ENCODE measurements around the gene FOXP4.
A peak's percentile ranks its signal among the peaks of the same experiment; 100 is the strongest.
"Not testable (repeated sequence)": the region's sequence is repeated elsewhere in the genome, so short reads cannot be mapped to it uniquely, and the experiment has no call there.

The FOXP4 gene

DNA sequence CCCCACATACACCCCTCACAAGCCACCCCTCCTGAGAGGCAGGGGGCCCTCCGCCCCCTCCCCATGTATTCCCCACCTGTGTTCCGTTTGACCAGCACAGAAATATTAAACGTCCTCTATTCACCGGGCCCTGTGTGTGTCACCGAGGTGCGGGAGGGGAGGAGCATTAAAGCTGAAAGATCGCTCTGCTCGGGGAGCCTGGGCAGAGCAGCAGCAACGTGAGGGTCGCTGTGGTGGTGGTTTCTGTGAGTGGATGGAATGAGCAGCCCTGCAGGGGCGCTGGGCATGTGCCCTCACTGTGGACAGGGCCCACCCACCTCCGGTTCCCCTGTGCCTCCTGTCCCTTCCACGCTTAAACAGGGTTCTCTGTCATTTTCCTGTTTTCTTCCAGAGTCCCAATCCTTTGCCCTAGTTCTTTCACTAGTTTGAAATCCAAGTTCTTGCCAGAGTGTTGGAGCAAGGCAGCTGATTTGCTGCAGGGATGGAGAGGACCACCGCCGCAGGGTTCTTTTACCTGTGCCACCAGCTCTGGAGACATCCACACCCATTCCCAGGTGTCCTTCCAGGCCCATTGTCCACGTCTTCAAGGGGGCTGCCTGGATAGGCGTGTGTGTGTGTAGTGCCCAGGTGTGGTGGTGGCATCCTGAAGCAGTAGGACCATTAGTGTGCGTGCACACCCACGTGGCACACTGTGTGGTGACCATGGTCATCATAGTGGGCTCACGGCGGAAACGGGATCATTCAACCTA, 54.5 kb downstream of the FOXP4 start:
- DNase-seq (ENCODE audit: low spot score in 2 of 2) (no peak), ATAC-seq (no peak)
- peaks cover 10% of the 10 kb centered on the region for H3K4me1 Mint-ChIP-seq
- H3K9me3 Mint-ChIP-seq, result no peaks in the 10 kb centered on the region
- peaks cover 12% of the 10 kb centered on the region for H3K36me3 Mint-ChIP-seq
- H3K27ac Mint-ChIP-seq, result peak overlapping the region; percentile 37
- H3K4me3 Mint-ChIP-seq, result no peak overlapping the region

GRCh38 chr6:41601248-41601549, 55.0 kb downstream of the FOXP4 start:
- Mint-ChIP-seq H3K9me3 (no peaks in the 10 kb centered on the region), H3K4me1 (peaks cover 10% of the 10 kb centered on the region), H3K36me3 (peaks cover 12% of the 10 kb centered on the region), H3K4me3 (no peak overlapping the region), H3K27ac (peak overlapping the region; percentile 37)
- no peak for ATAC-seq
- no peak for DNase-seq (ENCODE audit: low spot score in 2 of 2)

DNA sequence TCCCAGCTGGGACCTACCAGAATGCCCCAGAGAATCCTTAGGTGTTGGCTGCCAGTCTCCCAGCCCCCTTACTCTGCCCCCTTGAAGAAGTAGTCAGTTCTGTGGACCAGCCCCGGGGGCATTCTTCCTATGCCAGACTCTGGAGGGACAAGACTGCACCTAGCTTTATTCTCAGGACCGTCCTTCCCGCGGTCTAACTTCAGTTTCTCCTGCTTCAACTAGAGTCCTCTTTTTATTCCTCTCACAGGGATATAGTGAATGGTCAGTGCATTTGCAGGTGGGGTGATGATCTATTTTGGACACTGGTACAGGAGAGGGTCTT, 56.2 kb downstream of the FOXP4 start:
- peak overlapping the region; percentile 34 for H3K27ac Mint-ChIP-seq
- DNase-seq (ENCODE audit: low spot score in 2 of 2), result no peak
- H3K4me3 Mint-ChIP-seq, result no peak overlapping the region
- peaks cover 12% of the 10 kb centered on the region for H3K36me3 Mint-ChIP-seq
- no peaks in the 10 kb centered on the region for H3K9me3 Mint-ChIP-seq
- no peak for ATAC-seq
- peaks cover 10% of the 10 kb centered on the region for H3K4me1 Mint-ChIP-seq

- H3K27ac Mint-ChIP-seq, result peak overlapping the region; percentile 34
- H3K4me1 Mint-ChIP-seq, result peaks cover 10% of the 10 kb centered on the region
- DNase-seq (ENCODE audit: low spot score in 2 of 2), result peak; percentile 61 to 85
- peaks cover 12% of the 10 kb centered on the region for H3K36me3 Mint-ChIP-seq
- H3K9me3 Mint-ChIP-seq, result no peaks in the 10 kb centered on the region
- H3K4me3 Mint-ChIP-seq, result no peak overlapping the region
- peak; percentile 83 for ATAC-seq
Measured at GRCh38 chr6:41602864-41603608, 56.9 kb downstream of the FOXP4 start.

GRCh38 chr6:41604006-41604405, 57.8 kb downstream of the FOXP4 start:
- ATAC-seq, result no peak
- Mint-ChIP-seq H3K4me1 (peaks cover 13% of the 10 kb centered on the region), H3K27ac (no peak overlapping the region), H3K36me3 (peaks cover 12% of the 10 kb centered on the region), H3K9me3 (no peaks in the 10 kb centered on the region), H3K4me3 (no peak overlapping the region)
- no peak for DNase-seq (ENCODE audit: low spot score in 2 of 2)

DNA sequence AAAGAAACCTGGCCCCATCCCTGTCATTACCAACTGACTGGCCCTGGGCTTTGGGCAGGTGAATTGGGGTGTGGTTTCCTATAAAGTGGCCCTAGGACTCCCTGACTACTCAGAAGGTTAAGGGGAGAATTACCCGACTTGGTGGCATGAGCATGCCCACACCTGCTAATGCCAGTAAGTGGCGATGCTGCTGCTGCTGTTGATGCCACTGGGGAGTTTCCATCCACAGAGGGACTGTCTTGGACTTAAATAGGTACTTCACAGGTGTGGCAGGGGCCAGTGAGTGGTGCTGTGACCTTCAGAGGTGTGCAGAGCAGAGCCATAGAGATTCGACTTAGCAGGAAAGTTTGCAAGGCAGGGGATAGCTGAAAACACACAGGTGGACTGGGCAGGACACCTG, 59.5 kb downstream of the FOXP4 start:
- H3K36me3 Mint-ChIP-seq, result peaks cover 8% of the 10 kb centered on the region
- H3K4me1 Mint-ChIP-seq, result peaks cover 15% of the 10 kb centered on the region
- DNase-seq (ENCODE audit: low spot score in 2 of 2) (no peak), ATAC-seq (no peak)
- H3K27ac Mint-ChIP-seq, result no peak overlapping the region
- H3K9me3 Mint-ChIP-seq, result no peaks in the 10 kb centered on the region
- H3K4me3 Mint-ChIP-seq, result no peak overlapping the region

GRCh38 chr6:41607036-41607435, 60.9 kb downstream of the FOXP4 start:
- peaks cover 15% of the 10 kb centered on the region for H3K4me1 Mint-ChIP-seq
- peaks cover 7% of the 10 kb centered on the region for H3K36me3 Mint-ChIP-seq
- no peak for DNase-seq (ENCODE audit: low spot score in 2 of 2)
- no peak overlapping the region for H3K4me3 Mint-ChIP-seq
- ATAC-seq, result no peak
- H3K27ac Mint-ChIP-seq, result no peak overlapping the region
- no peaks in the 10 kb centered on the region for H3K9me3 Mint-ChIP-seq

DNA sequence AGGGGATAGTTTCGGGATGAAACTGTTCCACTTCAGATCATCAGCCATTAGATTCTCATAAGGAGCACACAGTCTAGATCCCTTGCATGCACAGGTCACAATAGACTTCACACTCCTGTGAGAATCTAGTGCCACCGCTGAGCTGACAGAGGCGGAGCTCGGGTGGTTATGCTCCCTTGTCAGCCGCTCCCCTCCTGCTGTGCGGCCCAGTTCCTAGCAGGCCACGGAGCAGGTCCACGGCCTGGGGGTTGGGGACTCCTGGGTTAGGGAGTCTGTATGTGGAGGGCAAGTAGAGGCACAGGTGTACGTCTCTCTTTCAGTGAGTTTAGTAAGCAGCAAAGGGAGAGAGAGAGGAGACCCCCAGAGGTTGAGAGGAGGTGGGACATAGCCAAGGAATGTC, 61.6 kb downstream of the FOXP4 start:
- Mint-ChIP-seq H3K27ac (no peak overlapping the region), H3K4me3 (no peak overlapping the region), H3K36me3 (peaks cover 7% of the 10 kb centered on the region), H3K4me1 (peaks cover 10% of the 10 kb centered on the region), H3K9me3 (no peaks in the 10 kb centered on the region)
- DNase-seq (ENCODE audit: low spot score in 2 of 2) (no peak), ATAC-seq (no peak)

- ATAC-seq (no peak), DNase-seq (ENCODE audit: low spot score in 2 of 2) (no peak)
- H3K27ac Mint-ChIP-seq, result peak overlapping the region; percentile 18
- H3K4me1 Mint-ChIP-seq, result peaks cover 5% of the 10 kb centered on the region
- no peaks in the 10 kb centered on the region for H3K9me3 Mint-ChIP-seq
- H3K36me3 Mint-ChIP-seq, result peaks cover 7% of the 10 kb centered on the region
- H3K4me3 Mint-ChIP-seq, result no peak overlapping the region
Measured at GRCh38 chr6:41608443-41609151, 62.4 kb downstream of the FOXP4 start.

GRCh38 chr6:41614715-41615114, 68.5 kb downstream of the FOXP4 start:
- ATAC-seq (no peak), DNase-seq (ENCODE audit: low spot score in 2 of 2) (no peak)
- H3K4me3 Mint-ChIP-seq, result no peak overlapping the region
- H3K9me3 Mint-ChIP-seq, result no peaks in the 10 kb centered on the region
- H3K4me1 Mint-ChIP-seq, result no peaks in the 10 kb centered on the region
- no peaks in the 10 kb centered on the region for H3K36me3 Mint-ChIP-seq
- H3K27ac Mint-ChIP-seq, result no peak overlapping the region

- H3K4me3 Mint-ChIP-seq, result no peak overlapping the region
- no peak overlapping the region for H3K27ac Mint-ChIP-seq
- ATAC-seq (no peak), DNase-seq (ENCODE audit: low spot score in 2 of 2) (no peak)
- H3K9me3 Mint-ChIP-seq, result no peaks in the 10 kb centered on the region
- no peaks in the 10 kb centered on the region for H3K4me1 Mint-ChIP-seq
- no peaks in the 10 kb centered on the region for H3K36me3 Mint-ChIP-seq
Measured at GRCh38 chr6:41615311-41615710, 69.1 kb downstream of the FOXP4 start.

- Mint-ChIP-seq H3K4me3 (no peak overlapping the region), H3K4me1 (no peaks in the 10 kb centered on the region), H3K36me3 (no peaks in the 10 kb centered on the region), H3K27ac (no peak overlapping the region), H3K9me3 (peaks cover 6% of the 10 kb centered on the region)
- DNase-seq (ENCODE audit: low spot score in 2 of 2), result no peak
- ATAC-seq, result no peak
Measured at GRCh38 chr6:41618598-41618997, 72.4 kb downstream of the FOXP4 start.

GRCh38 chr6:41619193-41619592, 73.0 kb downstream of the FOXP4 start:
- not testable (repeated sequence) for H3K36me3 Mint-ChIP-seq; H3K9me3 Mint-ChIP-seq; H3K4me3 Mint-ChIP-seq; H3K27ac Mint-ChIP-seq; ATAC-seq; H3K4me1 Mint-ChIP-seq; DNase-seq (ENCODE audit: low spot score in 2 of 2)

DNA sequence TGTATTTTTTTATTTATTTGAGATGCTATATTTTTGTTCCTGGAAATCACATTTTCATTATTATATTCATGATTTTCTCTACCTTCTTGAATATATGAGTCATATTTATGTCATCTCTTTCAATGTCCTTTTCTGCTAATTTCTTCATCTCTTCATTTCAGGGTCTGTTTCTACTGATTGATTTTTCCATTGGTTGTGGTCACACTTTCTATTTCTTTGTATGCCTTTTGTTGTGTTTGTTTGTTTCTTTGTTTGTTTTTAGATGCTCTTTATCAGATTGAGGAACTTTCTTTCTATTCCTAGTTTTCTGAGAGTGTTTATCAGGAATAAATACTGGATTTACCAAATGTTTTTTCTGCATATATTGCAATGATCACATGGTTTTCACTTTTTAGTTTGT, 75.2 kb downstream of the FOXP4 start:
- H3K9me3 Mint-ChIP-seq, result peaks cover 6% of the 10 kb centered on the region
- DNase-seq (ENCODE audit: low spot score in 2 of 2) (no peak), ATAC-seq (no peak)
- H3K4me1 Mint-ChIP-seq, result peaks cover 12% of the 10 kb centered on the region
- no peak overlapping the region for H3K4me3 Mint-ChIP-seq
- H3K27ac Mint-ChIP-seq, result no peak overlapping the region
- no peaks in the 10 kb centered on the region for H3K36me3 Mint-ChIP-seq

DNA sequence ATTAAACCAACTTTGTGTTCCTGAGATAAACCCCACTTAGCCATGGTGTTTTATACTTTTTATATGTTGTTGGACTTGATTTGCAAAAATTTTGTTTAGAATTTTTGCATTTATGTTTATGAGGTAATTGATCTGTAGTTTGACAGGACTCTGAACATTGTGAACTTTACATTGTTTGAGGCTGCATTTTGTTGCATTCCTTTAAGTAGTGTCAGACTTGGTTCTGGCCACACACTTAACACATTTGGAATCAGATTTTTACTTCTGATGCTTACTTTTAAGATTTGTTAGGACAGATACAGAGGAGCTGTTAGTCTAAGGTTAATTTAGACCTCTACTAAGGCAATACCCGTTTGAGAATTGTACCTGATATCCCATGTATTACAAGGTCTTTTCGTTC, 75.6 kb downstream of the FOXP4 start:
- H3K27ac Mint-ChIP-seq, result no peak overlapping the region
- no peaks in the 10 kb centered on the region for H3K36me3 Mint-ChIP-seq
- ATAC-seq, result no peak
- peaks cover 6% of the 10 kb centered on the region for H3K9me3 Mint-ChIP-seq
- no peak overlapping the region for H3K4me3 Mint-ChIP-seq
- peaks cover 12% of the 10 kb centered on the region for H3K4me1 Mint-ChIP-seq
- DNase-seq (ENCODE audit: low spot score in 2 of 2), result no peak
